HUDEP-2 (cell line): ENCODE data around the gene CD72.
"Not testable (repeated sequence)": the region's sequence is repeated elsewhere in the genome, so short reads cannot be mapped to it uniquely, and the experiment has no call there.

Experiments
- DNase-seq, 76 experiments: peaks; one replicate each; lab custom pipeline; 2025; ENCODE audit not compliant: unreplicated experiment in 76 of 76; lab: John Stamatoyannopoulos, UW

CD72 gene

DNA sequence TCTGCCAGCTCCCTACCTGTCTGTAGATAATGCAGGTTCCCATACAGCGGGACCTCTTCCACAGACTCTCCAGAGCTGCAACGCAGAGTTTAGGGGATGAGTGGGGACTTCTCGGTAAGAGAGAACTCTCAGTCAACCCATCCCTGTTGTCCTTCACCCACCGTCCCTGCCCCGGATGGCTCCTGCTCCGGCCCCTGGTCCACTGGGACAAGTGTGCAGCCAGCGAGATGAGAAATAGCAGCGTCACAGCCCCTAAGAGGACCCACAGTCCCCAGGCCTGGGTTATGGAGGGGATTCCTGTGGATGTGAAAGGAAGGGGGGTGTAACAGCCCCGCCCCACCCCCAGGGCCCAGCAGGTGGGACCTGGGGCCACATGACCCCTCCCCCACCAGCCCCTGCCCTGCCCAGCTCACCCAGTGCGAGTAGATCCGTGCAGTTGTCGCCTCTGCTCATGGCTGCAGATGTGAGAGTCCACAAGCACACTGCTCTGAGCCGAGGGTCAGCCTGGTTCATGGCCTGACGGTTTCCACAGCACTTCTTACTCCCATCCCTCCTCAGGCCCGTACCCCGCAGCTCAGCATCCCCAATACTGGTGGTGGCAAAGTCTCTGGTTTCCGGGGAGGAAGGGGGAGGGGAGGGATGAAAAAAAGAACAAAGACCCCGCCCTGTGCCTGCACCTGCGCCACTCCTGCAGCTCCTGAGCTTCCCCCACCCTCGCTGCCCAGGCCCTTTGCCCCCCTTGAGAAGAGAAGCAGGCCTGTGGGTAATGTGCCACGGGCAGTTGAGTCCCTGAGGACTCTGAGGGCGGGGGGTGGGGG, 32.3 kb upstream of the CD72 start, which contains the start of gene SIT1:
Gene SIT1, minus strand, starts transcription at position 591 of the 818 bp plus-strand sequence. Its CDS starts 78 bp downstream, at position 513.
- DNase-seq: no peak

DNA sequence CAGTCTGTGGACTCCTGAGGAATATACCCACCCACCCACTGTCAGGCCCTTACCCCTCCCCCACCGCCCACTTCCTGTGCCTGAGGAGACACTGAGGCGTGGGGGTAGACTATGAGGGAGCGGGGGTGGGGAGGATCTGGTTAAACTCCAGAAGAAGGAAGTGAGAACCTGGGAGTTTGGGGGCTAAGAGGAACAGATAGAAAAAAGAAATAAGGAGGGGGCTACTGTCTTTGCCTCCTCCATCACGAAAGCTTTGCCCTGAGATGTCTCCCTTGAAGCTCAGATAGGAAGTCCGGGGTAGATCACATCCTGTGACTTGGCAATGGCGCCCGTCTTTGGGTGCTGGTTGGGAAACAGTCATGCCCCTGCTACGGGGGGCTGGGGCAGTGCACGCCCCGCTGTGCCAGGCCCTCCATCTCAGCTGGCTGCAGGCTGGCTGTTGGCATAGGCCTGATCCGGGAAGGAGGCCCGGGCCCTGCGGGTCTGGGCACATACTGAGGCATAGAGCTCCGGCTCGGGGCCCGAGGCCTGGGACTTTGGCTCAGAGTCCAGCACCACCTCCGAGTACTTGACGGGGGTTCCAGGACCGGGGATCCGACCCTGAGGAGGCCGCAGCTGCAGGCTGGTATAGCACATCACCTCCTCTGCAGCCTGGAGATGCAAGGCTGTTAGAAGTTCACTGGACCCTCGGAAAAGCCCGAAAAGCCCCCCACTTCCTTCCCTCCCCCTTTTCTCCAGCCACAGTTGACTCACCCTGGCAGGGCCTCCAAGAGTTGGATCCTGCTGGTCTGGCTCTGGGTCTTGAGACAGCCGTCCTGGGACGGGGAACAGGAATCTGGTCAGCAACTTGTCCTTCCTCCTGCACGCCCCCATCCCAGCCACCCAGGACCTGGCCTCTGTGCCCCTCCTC, 31.5 kb upstream of the CD72 start:
- DNase-seq: no peak

DNA sequence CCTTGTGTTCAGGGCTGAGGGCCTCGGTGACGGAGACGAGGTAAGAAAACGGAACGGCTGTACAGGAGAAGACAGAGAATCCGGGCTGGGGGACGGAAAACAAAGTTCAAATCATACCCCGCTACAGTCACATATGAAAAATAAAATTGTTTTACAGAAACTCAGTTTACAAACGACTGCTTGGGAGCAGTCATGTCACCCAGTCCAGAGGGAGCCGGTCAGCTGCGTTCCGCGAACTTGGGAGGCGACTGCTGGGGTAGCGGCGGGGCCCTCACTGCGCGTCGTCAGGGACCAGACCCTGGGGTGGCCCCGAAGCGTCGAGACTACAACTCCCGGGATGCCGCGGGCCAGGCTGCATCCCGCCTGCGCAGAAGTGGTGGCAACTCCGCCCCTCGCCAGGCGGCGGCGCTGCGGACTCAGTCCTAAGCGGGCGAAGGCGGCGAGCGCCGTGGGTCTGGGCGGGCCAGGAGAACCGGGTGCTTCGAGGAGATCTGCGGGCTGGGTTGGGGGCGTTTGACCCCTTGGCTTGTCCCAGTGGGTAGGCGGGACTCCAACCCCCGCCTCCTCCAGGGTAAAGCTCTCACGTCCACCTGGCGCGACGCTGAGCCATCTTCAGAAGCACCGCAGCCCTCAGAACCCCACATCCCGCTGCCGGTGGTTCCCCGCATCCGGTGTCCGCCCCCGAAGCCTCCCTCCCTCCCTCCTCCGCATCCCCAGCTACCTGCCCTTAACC, 28.5 kb upstream of the CD72 start:
- DNase-seq: peak in 71 of 76 experiments; percentile 15 to 89 (median 70)

DNA sequence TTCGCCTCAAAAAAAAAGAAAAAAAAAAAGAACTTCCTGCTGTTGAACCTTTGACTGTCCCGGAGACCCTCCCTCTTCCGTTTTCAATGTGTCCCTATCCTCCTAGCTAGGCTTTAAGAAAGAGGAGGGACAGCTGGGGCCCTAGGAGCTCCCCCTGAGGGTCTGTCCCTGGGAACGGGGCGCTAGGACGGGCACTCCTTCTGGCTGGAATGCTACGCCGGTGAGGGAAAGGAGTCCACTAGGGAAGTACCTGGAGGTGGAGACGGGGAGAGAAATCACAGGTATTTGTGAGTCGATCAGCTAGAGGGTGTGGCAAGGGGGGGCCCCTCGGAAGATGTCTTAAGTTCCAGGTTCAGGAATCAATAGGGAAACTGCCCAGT, 27.9 kb upstream of the CD72 start:
- no peak for DNase-seq

DNA sequence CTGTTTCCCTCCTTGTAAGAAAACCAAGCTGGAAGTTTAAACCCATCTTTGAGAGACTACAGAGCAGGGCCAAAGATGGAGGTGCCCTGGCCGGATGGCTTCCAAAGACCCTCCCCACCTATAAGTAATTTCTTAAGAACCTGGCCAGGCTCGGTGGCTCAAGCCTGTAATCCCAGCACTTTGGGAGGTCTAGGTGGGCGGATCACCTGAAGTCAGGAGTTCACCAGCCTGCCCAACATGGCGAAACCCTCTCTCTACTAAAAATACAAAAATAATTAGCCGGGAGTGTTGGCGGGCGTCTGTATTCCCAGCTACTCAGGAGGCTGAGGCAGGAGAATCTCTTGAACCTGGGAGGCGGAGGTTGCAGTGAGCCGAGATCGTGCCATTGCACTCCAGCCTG, 27.5 kb upstream of the CD72 start:
- not testable (repeated sequence) for DNase-seq

DNA sequence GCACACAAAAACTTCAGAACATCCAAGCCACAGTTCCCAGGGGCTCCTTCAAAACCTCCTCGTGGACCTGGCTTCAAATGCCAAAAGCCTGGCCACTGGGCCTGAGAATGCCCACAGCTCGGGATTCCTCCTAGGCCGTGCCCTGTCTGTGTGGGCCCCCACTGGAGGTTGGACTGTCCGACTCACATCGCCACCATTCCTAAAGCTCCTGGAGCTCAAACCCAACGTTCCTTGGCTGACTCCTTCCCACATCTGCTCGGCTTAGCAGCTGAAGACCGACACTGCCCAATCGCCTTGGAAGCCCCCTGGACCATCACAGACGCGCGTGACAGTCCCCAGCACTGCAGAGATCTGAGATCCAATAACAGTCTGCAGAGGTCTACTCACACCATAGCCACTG, 24.8 kb upstream of the CD72 start:
- DNase-seq: no peak

DNA sequence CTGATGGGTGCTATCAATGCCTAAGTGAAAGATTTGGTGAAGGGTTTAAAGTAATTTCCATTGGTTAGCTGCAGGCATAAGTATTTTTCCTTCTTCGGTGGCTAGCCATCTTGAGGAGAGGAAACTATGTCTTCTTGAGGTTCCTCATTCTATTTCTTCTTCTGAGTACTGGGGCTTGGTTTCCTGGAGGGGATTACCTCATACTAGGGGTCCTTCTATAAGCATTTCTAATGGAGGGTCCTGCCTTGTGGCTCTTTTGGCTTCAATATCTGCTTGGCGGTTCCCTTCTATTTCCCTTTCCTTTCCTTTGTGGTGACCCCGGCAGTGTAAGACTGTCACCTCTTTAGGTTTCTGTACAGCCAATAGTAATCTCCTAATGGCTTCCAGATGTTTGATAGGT, 23.3 kb upstream of the CD72 start:
- DNase-seq: not testable (repeated sequence)

DNA sequence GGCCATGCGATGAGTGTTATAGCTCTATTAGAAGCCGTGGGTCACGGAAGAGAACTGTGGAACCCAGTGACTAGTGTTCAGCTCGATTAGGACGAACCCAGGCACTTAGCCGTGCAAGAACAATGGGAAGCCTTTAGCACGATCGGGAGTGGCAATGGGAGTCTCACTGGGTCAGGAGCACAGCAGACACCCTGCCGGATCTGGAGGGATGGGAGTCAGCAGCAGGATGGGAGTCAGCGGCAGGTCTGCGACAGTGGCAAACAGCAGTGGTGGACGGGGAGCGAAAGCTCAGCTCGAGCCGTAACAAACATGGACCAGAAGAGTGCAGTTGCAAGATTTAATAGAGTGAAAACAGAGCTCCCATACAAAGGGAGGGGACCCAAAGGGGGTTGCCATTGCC, 22.2 kb upstream of the CD72 start:
- DNase-seq: not testable (repeated sequence)

DNA sequence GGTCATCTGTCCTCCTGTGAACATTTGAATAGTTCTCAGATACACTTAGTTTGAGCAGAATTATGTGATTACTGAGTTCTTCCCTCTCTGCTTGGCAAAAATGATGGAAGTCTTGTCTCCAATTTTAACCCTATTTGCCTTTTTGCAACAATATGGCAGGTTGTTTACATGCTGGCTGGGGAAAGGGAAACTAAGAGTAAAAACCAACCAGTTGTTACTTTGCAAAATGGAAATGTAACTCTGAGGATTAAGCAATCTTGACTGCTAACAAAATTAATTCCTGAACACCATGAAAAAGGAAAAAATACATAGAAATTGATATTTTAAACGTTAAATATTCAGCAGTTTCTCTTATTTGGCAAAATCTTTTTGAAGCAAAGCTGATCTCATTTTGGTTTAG, 21.4 kb upstream of the CD72 start:
- no peak for DNase-seq

DNA sequence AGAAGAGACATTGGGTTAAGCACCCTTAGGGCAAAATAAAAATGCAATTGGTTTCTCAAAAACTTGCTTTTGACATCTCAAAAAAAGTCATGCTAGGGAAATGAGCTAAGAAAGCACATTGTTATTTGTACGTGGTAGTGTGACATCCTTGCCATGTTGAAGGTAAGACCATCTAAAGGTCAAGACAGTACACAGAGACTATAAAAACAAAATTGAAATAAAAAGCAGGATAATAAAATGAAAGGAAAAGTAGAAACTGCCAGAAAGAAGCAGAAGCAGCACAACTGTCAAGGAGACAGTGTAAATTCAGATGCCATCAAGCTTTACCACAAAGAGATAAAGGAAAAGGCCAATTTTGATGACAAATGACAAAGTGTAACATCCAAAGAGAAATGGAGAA, 21.0 kb upstream of the CD72 start:
- DNase-seq: not testable (repeated sequence)

DNA sequence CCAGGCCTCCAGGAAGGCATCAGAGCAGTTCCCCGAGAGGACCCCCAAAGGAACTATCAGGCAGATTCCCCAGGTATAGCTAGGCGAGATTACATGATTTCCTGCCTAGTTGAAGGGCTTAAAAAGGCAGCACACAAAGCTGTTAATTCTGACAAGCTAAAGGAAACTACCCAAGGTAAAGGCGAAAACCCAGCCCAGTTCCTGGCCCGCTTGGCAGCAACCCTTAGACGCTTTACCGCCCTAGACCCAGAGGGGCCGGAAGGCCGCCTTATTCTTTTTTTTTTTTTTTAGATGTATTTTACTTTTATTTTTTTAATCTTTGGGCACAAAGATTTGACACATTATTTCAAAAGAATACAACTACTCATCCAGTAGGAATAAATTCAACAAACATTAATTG, 20.5 kb upstream of the CD72 start:
- DNase-seq: not testable (repeated sequence)

DNA sequence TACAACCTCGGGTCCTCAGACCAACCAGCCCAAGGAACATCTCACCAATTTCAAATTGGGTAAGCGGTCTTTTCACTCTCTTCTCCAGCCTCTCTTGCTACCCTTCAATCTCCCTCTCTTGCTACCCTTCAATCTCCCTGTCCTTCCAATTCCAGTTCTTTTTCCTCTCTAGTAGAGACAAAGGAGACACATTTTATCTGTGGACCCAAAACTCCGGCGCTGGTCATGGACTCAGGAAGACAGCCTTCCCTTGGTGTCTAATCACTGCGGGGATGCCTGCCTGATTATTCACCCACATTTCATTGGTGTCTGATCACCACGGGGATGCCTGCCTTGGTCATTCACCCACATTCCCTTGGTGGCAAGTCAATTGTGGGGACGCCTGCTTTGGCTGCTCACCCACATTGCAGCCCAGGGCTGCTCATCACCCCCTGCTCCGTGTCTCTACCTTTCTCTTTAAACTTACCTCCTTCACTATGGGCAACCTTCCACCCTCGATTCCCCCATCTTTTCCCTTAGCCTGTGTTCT, 19.3 kb upstream of the CD72 start:
- DNase-seq: not testable (repeated sequence)

DNA sequence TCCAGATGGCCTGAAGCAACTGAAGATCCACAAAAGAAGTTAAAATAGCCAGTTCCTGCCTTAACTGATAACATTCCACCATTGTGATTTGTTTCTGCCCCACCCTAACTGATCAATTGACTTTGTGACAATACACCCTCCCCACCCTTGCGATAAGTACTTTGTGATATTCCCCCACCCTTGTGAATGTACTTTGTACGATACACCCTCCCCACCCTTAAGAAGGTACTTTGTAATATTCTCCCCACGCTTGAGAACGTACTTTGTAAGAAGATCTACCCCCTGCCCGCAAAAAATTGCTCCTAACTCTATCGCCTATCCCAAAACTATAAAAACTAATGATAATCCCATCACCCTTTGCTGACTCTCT, 18.6 kb upstream of the CD72 start:
- not testable (repeated sequence) for DNase-seq

DNA sequence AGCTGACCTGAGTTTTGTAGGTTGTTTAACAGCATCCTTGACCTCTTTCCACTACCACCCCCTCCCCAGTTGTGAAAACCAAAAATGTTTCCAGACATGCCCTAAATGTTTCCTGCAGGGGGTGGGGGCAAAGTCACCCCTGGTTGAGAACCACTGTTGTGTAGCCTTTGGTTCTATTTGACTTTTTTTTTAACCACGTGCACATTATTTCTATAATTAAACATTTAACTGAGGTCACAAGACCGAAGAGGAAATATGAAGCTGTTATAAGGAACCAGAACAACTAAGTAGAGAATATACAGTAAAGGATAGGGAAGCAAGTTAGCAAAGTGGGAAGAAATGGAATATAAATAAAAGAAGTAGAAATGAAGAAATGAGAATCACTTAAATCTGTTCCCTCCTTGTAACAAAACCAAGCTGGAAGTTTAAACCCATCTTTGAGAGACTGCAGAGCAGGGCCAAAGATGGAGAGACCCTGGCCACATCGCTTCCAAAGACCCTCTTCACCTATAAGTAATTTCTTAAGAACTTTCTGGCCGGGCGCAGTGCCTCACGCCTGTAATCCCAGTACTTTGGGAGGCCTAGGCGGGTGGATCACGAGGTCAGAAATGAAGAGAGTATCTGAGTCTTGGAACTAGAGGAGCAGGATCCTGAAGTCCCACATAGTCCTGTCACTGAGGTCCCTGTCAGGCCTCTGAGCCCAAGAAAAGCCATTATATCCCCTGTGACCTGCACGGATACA, 18.1 kb upstream of the CD72 start:
- DNase-seq: no peak

DNA sequence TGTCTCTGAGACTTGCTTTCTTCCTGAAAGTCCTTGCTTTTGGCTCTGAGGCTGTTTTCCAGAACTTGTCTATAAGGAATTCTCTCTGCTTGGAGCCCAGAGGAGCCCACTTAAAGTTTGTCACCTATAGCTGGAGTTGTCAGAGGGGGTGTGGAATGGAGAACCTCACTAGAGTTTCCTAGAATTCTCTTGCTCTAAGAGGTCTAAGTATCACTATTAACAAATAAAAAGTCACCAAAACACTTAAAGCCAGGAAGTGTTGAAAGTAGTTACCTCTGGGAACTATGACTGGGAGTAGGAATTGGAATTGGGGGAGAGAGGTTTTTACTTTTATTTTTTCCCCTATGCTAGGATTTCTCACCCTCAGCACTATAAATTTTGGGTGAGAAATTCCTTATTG, 17.5 kb upstream of the CD72 start:
- DNase-seq: no peak

DNA sequence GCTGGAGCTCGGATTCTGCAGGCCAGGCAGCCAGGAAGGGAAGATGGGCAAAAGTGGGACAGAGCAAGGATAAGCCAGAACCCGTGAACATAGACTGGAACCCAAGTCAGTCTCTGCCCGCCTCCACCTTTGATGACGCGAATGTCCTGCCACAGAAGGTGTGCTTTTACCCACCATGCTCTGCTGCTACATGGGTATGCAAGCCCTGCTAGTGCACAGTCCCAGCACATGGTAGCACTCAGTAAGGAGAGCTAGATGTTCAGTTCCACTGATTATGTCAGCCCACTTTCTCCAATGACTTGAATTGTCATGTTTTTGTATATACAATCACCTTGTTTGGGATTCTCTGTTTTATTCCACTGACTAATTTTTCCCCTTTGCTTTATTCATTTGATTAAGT, 11.4 kb upstream of the CD72 start:
- no peak for DNase-seq

DNA sequence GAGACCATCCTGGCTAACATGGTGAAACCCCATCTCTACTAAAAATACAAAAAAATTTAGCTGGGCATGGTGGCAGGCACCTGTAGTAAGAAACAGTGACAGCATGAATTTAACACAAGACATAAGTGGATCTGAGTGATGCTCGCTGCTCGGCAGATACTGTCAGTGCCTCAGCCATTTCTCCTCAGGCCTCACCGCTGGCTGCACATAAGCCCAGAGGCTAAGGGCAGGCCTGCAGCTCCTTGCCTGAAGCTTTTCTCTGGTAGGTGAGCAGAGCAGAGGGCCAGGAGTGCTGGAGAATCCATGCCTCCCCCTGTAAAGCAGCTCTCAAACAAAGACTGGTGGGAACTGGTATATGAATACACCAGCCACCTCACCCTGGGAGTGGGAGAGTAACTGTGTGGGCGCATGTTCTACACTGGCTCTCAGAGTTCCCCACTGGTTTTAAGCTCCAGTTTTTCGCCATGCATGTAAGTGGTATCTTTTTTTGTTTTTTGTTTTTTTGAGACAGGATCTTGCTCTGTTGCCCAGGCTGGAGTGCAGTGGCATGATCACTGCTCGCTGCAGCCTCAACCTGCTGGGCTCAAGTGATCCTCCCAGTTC, 10.3 kb upstream of the CD72 start:
- DNase-seq: no peak

DNA sequence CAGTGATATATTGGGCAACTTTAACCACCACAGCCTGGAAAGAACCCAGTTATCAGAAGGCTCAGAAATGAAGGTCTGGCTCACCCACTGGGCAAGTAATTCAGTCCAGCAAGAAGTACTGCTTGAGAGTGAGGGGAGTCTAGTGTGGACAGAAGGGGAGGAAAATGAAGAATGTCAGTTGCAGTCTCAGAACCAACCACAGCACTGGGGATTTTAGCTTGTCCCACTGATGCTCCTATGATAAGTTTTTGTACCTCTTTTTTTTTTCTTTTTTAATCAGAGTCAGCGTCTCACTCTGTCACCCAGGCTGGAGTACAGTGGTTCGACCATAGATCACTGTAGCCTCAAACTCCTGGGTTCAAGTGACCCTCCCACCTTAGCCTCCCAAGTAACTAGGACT, 9.4 kb upstream of the CD72 start:
- no peak for DNase-seq

DNA sequence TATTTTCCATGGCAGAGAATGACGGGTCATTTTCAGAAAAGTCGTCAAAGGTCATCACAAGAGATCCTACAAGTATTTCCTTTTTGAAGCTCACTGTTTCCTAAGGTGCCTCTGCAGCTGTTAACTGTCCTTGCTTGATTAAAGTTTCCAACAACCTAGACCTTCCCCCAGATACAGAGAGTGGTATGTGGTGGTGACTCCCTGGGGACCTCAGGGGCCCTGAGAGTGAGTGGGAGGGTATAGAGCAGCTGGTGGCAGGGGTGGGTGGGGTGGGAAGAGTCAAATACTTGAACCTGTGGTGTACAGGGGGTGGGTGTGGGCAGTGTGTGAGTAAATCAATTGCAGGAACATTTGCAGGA, 1.6 kb upstream of the CD72 start:
- DNase-seq: peak in 1 of 76 experiments; percentile 36
